HEK293 (cell line): Measurements from ENCODE around the gene MACF1.
A peak's percentile ranks its signal among the peaks of the same experiment; 100 is the strongest.

Experiments used
- CTCF ChIA-PET: fragments of 350-600 bp; formaldehyde crosslinking; extraction: SDS; loops from one replicate; lab custom pipeline; 2021; ENCODE audit warnings: antibody characterized with exemption; lab: Yijun Ruan, JAX
- POLR2A ChIA-PET: fragments of 300-600 bp; formaldehyde crosslinking; extraction: SDS; loops from one replicate; lab custom pipeline; 2020; ENCODE audit warnings: antibody characterized with exemption, inconsistent platforms; lab: Yijun Ruan, JAX
- H3K27ac ChIP-seq: fragments of 200-500 bp; sonication (Bioruptor generic); 2 replicates; pipeline ENCODE4 v1.5.1; 2014; ENCODE audit warnings: low read depth, low read length, control low read depth, inconsistent platforms; ENCODE audit errors: extremely low read depth
- H3K36me3 ChIP-seq, 2 experiments: fragments of 200-500 bp in 1 of 2; sonication (Bioruptor generic) in 1 of 2; 1 replicate in 1 of 2; 2 replicates in 1 of 2; pipeline ENCODE4 v1.5.1; 2014 to 2017; ENCODE audit warnings: inconsistent platforms in 2 of 2, low read length in 2 of 2; ENCODE audit not compliant: control insufficient read depth in 2 of 2, insufficient read depth in 1 of 2
- H3K4me1 ChIP-seq: fragments of 200-500 bp; sonication (Bioruptor generic); 2 replicates; pipeline ENCODE4 v1.5.1; 2014; ENCODE audit warnings: mild to moderate bottlenecking, low read length, inconsistent platforms; ENCODE audit not compliant: control insufficient read depth, insufficient read depth
- H3K4me3 ChIP-seq: 2 replicates; pipeline ENCODE4 v1.5.1; 2011; ENCODE audit warnings: low read depth, mild to moderate bottlenecking, control low read depth, low read length, moderate library complexity
- H3K9me3 ChIP-seq: fragments of 200-500 bp; sonication (Bioruptor generic); 2 replicates; pipeline ENCODE4 v1.5.1; 2014; ENCODE audit warnings: low read depth, low read length, inconsistent platforms; ENCODE audit not compliant: control insufficient read depth, insufficient read depth
- ELK4 ChIP-seq: IDR thresholded peaks from 2 replicates; pipeline ENCODE4 v1.6.1; 2011; ENCODE audit warnings: mild to moderate bottlenecking, low read depth, low read length, borderline replicate concordance
- KLF16 ChIP-seq: fragments of 450-650 bp; formaldehyde crosslinking; IDR thresholded peaks from 2 replicates; pipeline ENCODE4 v1.5.1; 2017; ENCODE audit warnings: missing biosample characterization, missing genetic modification characterization
- KLF8 ChIP-seq: fragments of 450-650 bp; formaldehyde crosslinking; IDR thresholded peaks from 2 replicates; pipeline ENCODE4 v1.5.1; 2016; ENCODE audit warnings: missing biosample characterization, missing genetic modification characterization
- YY2 ChIP-seq: fragments of 450-650 bp; formaldehyde crosslinking; IDR thresholded peaks from 2 replicates; pipeline ENCODE4 v1.5.1; 2016; ENCODE audit warnings: missing biosample characterization, missing genetic modification characterization
- ZBTB1 ChIP-seq: fragments of 450-650 bp; formaldehyde crosslinking; IDR thresholded peaks from 2 replicates; pipeline ENCODE4 v1.5.1; 2016; ENCODE audit warnings: missing biosample characterization, missing genetic modification characterization
- ZBTB6 ChIP-seq: fragments of 450-650 bp; formaldehyde crosslinking; IDR thresholded peaks from 2 replicates; pipeline ENCODE4 v1.5.1; 2017; ENCODE audit warnings: missing biosample characterization, missing genetic modification characterization
- ZNF146 ChIP-seq: fragments of 450-650 bp; formaldehyde crosslinking; IDR thresholded peaks from 2 replicates; pipeline ENCODE4 v1.5.1; 2016; ENCODE audit warnings: missing biosample characterization, missing genetic modification characterization
- ZNF19 ChIP-seq: fragments of 450-650 bp; formaldehyde crosslinking; IDR thresholded peaks from 2 replicates; pipeline ENCODE4; 2016; ENCODE audit warnings: missing biosample characterization, missing genetic modification characterization, low read depth
- ZNF221 ChIP-seq: fragments of 450-650 bp; formaldehyde crosslinking; IDR thresholded peaks from 2 replicates; pipeline ENCODE4 v1.5.1; 2017; ENCODE audit warnings: missing biosample characterization, missing genetic modification characterization, borderline replicate concordance
- ZNF341 ChIP-seq: fragments of 450-650 bp; formaldehyde crosslinking; IDR thresholded peaks from 2 replicates; pipeline ENCODE4; 2016; ENCODE audit warnings: low read depth, missing biosample characterization, missing genetic modification characterization
- ZNF362 ChIP-seq: fragments of 450-650 bp; formaldehyde crosslinking; IDR thresholded peaks from 2 replicates; pipeline ENCODE4 v1.5.1; 2016; ENCODE audit warnings: missing biosample characterization, missing genetic modification characterization
- ZNF610 ChIP-seq: fragments of 450-650 bp; formaldehyde crosslinking; IDR thresholded peaks from 2 replicates; pipeline ENCODE4 v1.5.1; 2016; ENCODE audit warnings: missing biosample characterization, missing genetic modification characterization, borderline replicate concordance
- ZNF664 ChIP-seq: fragments of 450-650 bp; formaldehyde crosslinking; IDR thresholded peaks from 2 replicates; pipeline ENCODE4 v1.5.1; 2016; ENCODE audit warnings: missing biosample characterization, missing genetic modification characterization
- ZNF837 ChIP-seq: fragments of 450-650 bp; formaldehyde crosslinking; IDR thresholded peaks from 2 replicates; pipeline ENCODE4 v1.5.1; 2016; ENCODE audit warnings: missing biosample characterization, missing genetic modification characterization

The MACF1 gene

GRCh38 chr1:39220891-39221870 is 16.7 kb downstream of the MACF1 start:
- Histone ChIP-seq H3K4me1 (no peaks in the 10 kb centered on the region), H3K9me3 (no peaks in the 10 kb centered on the region), H3K27ac (no peak overlapping the region), H3K36me3 (no peaks in the 10 kb centered on the region), H3K4me3 (no peak overlapping the region)
- TF ChIP-seq ZNF610 (tag by site-specific recombination) = no peak
- ChIA-PET POLR2A (no interaction called here), CTCF (interaction anchor here (0.9 to 2.0 kb wide), 3 partner anchors 29 to 122 kb away, joined by 3 to 10 read pairs (median 4); no protein-coding TSS in a partner anchor)

- CTCF ChIA-PET = interaction anchor here (0.7 kb wide), 1 partner anchor 10 kb away, joined by 3 read pairs; no protein-coding TSS in a partner anchor
- no peaks in the 10 kb centered on the region for H3K4me1 ChIP-seq
- no peaks in the 10 kb centered on the region for H3K36me3 ChIP-seq
- POLR2A ChIA-PET = no interaction called here
- H3K4me3 ChIP-seq = no peak overlapping the region
- H3K9me3 ChIP-seq = no peaks in the 10 kb centered on the region
- TF ChIP-seq KLF8 (tag by site-specific recombination) (no peak), ZBTB1 (tag by site-specific recombination) (no peak), ZBTB6 (no peak), ZNF362 (tag by site-specific recombination) (no peak), ZNF664 (tag by site-specific recombination) (peak; percentile 69)
- no peak overlapping the region for H3K27ac ChIP-seq
These were observed 19.9 kb downstream of the MACF1 start for GRCh38 chr1:39224295-39224829.

GRCh38 chr1:39226836-39227235 is 22.3 kb downstream of the MACF1 start:
- POLR2A ChIA-PET = interaction anchor here (1.4 kb wide), 1 partner anchor 22 kb away, joined by 4 read pairs; the partner anchor contains the start of gene MACF1
- CTCF ChIA-PET = interaction anchor here (1.6 to 2.4 kb wide), 2 partner anchors 32 to 35 kb away, joined by 4 to 8 read pairs; no protein-coding TSS in a partner anchor
- Histone ChIP-seq H3K9me3 (no peaks in the 10 kb centered on the region), H3K27ac (no peak overlapping the region), H3K36me3 (no peaks in the 10 kb centered on the region), H3K4me3 (no peak overlapping the region), H3K4me1 (no peaks in the 10 kb centered on the region)
- TF ChIP-seq ZNF837 (tag by site-specific recombination) (no peak), ZNF19 (tag by site-specific recombination) (no peak), ELK4 (no peak), YY2 (tag by site-specific recombination) (no peak), ZNF341 (tag by site-specific recombination) (no peak), KLF16 (tag by site-specific recombination) (no peak), ZNF221 (tag by site-specific recombination) (no peak), ZNF146 (tag by site-specific recombination) (no peak), ZNF610 (tag by site-specific recombination) (no peak)
